ENCODE measurements around the gene BTN2A1. TPM values are rescaled to one million over a fixed set of nuclear protein-coding genes. Genes with fewer than 3 reads are reported as not detected.

The BTN2A1 gene
- total and polyA plus RNA-seq, 10 of the 15 experiments (the other 5 are each of a cell fraction or from before 2014, with no cell fraction given), result 8.2 to 28.0 (median 15.8) TPM

GRCh38 chr6:26421259-26422144 is 36.3 kb upstream of the BTN2A1 start (continued):
- TF ChIP-seq PBX3 (IDR thresholded peaks at IDR 0.05; ENCODE audit: insufficient replicate concordance, low read depth, low read length), result no peak
- TF ChIP-seq BHLHE40 (IDR thresholded peaks at IDR 0.05; ENCODE audit: borderline replicate concordance in 1 of 2, low read depth in 2 of 2, low read length in 1 of 2), result no peak
- no peak for TF ChIP-seq ELK1 (IDR thresholded peaks at IDR 0.05; ENCODE audit: low read depth, low read length)
- TF ChIP-seq NFIC (IDR thresholded peaks at IDR 0.05; ENCODE audit: low read depth, low read length), result no peak
- TF ChIP-seq NBN (IDR thresholded peaks at IDR 0.05), result peak; percentile 78
- peak; percentile 29 for TF ChIP-seq FOS (IDR thresholded peaks at IDR 0.05; ENCODE audit: borderline replicate concordance, extremely low read depth, insufficient read length)
- TF ChIP-seq ZBTB33 (IDR thresholded peaks at IDR 0.05), result no peak
- TF ChIP-seq ESRRA (IDR thresholded peaks at IDR 0.05; ENCODE audit: low read length), result no peak
- peak; percentile 67; the same call in 1 of the 2 replicates for TF ChIP-seq ZNF207 (IDR thresholded peaks at IDR 0.05; ENCODE audit: borderline replicate concordance)
- TF ChIP-seq USF1 (IDR thresholded peaks at IDR 0.05; ENCODE audit: borderline replicate concordance, extremely low read length, insufficient read depth, low read depth, low read length), result no peak
- 0 out of 2 replicates have a peak, but pooled peaks have one; percentile 24 for TF ChIP-seq NFXL1 (IDR thresholded peaks at IDR 0.05; ENCODE audit: borderline replicate concordance)
- no peak for TF ChIP-seq PAX8 (IDR thresholded peaks at IDR 0.05)
- TF ChIP-seq SPI1 (IDR thresholded peaks at IDR 0.05; ENCODE audit: borderline replicate concordance, insufficient read depth, low read depth, low read length), result peak; percentile 45; the same call in 1 of the 2 replicates
- TF ChIP-seq IRF5 (IDR thresholded peaks at IDR 0.05; ENCODE audit: borderline replicate concordance), result no peak
- TF ChIP-seq TBL1XR1 (IDR thresholded peaks at IDR 0.05; ENCODE audit: low read depth, low read length), result no peak
- no peak for TF ChIP-seq POU2F2 (IDR thresholded peaks at IDR 0.05; ENCODE audit: borderline replicate concordance, low read depth, low read length)
- TF ChIP-seq ZBTB40 (IDR thresholded peaks at IDR 0.05; ENCODE audit: borderline replicate concordance), result no peak

Measured in GM12878 (cell line).